Spleen (tissue), 11 donors: ENCODE results near the gene KMT2B. TPM values are rescaled to one million over a fixed set of nuclear protein-coding genes. Genes with fewer than 3 reads are reported as not detected.

ENCODE experiments used
- DNase-seq: peaks from one replicate; pipeline ENCODE4 v3.0.0-alpha.2; 2020
- H3K27ac ChIP-seq, 8 donors: fragments of 200-600 bp; sonication (generic) in 7 of 8; 1 replicate in 4 of 8; 2 replicates in 4 of 8; pipeline versions ENCODE4 v1.5.0 to v1.8.0; 2016 to 2021; ENCODE audit warnings: inconsistent platforms in 4 of 8, mild to moderate bottlenecking in 4 of 8, moderate library complexity in 1 of 8
- H3K27me3 ChIP-seq, 7 donors: fragments of 200-600 bp; sonication (generic) in 6 of 7; replicated peaks in 1 of 7; 1 replicate in 4 of 7; 2 replicates in 3 of 7; pipeline versions ENCODE4 v1.5.0 to v1.8.0; 2016 to 2021; ENCODE audit warnings: inconsistent platforms in 3 of 7, mild to moderate bottlenecking in 1 of 7
- H3K36me3 ChIP-seq, 6 donors: fragments of 200-600 bp; sonication (generic) in 5 of 6; 1 replicate in 4 of 6; 2 replicates in 2 of 6; pipeline versions ENCODE4 v1.5.0 to v1.8.0; 2016 to 2021; ENCODE audit warnings: inconsistent platforms in 2 of 6
- H3K4me1 ChIP-seq, 6 donors: fragments of 200-600 bp; sonication (generic) in 5 of 6; 1 replicate in 3 of 6; 2 replicates in 3 of 6; pipeline versions ENCODE4 v1.5.0 to v1.8.0; 2016 to 2021; ENCODE audit warnings: inconsistent platforms in 3 of 6
- H3K4me3 ChIP-seq, 8 donors: fragments of 200-600 bp; sonication (generic) in 7 of 8; 1 replicate in 4 of 8; 2 replicates in 4 of 8; pipeline versions ENCODE4 v1.5.0 to v1.8.0; 2016 to 2021; ENCODE audit warnings: inconsistent platforms in 4 of 8, mild to moderate bottlenecking in 4 of 8, moderate library complexity in 2 of 8
- H3K9me3 ChIP-seq, 8 donors: fragments of 200-600 bp; sonication (generic) in 7 of 8; 1 replicate in 4 of 8; 2 replicates in 4 of 8; pipeline versions ENCODE4 v1.5.0 to v1.8.0; 2016 to 2021; ENCODE audit warnings: inconsistent platforms in 4 of 8
- CTCF ChIP-seq, 11 experiments: fragments of 200-600 bp in 7 of 11; fragments of 450-650 bp in 4 of 11; sonication (generic) in 4 of 11; IDR thresholded peaks in 8 of 11; conservative IDR thresholded peaks in 3 of 11; 1 replicate in 7 of 11; 2 replicates in 4 of 11; pipeline versions ENCODE4 v1.4.0 to v1.8.0; 2016 to 2021; ENCODE audit warnings: antibody characterized with exemption in 11 of 11, inconsistent platforms in 4 of 11, mild to moderate bottlenecking in 1 of 11
- POLR2A ChIP-seq, 3 donors: fragments of 450-650 bp; IDR thresholded peaks; one replicate each; pipeline ENCODE4 v1.5.1; 2017; ENCODE audit warnings: antibody characterized with exemption in 3 of 3, mild to moderate bottlenecking in 1 of 3
- POLR2AphosphoS5 ChIP-seq, 3 donors: sonication (generic); formaldehyde crosslinking; IDR thresholded peaks; one replicate each; pipeline ENCODE4 v1.5.1; 2017; ENCODE audit warnings: antibody characterized with exemption in 3 of 3
- WGBS, 5 donors: extraction: QIAGEN DNeasy Blood & Tissue Kit in 3 of 5; methylation state at CpG; one replicate each; pipeline versions ENCODE4 v1.1.5 to v1.1.7; 2013 to 2018; 5-methylcytosine and 5-hydroxymethylcytosine counted together
- intact Hi-C: fragments of 100-400 bp; cut with DNase I; formaldehyde crosslinking; loops from one replicate; pipeline ENCODE4 v1.15.0; 2023; ENCODE audit warnings: low total_unique reads
- polyA plus RNA-seq, 3 donors: library from polyadenylated mRNA; stranded (reverse); fragments of 200-250 nt; gene quantifications; one replicate each; pipeline ENCODE4 v1.2.1, GENCODE V29; 2013
- total RNA-seq, 7 donors: library from RNA; depleted of rRNA in 3 of 7; stranded (reverse); fragments of >200 nt in 3 of 7; fragmentation: NEBNext Ultra II Directional in 4 of 7; extraction: Animal tissue kit (Norgen Biotek cat#: 25700) in 4 of 7; gene quantifications; one replicate each; pipeline versions ENCODE4 v1.1.0 to v1.2.1, GENCODE V29; 2016 to 2021
- donor health status: healthy with polysubstance abuse.
- donor health status: DM: no; HTN: no; CAD: no; lungs with moderate emphysema.
- donor health status: DM: no; HTN: no; CAD: no.
- donor health status: Bipolar disorder and iron deficiency.
- donor health status: healthy.
- donor health status: DM: no; HTN: no; CAD: no.
- donor health status: DM: yes; HTN: yes; CAD: no.

KMT2B gene
- total and polyA plus RNA-seq, 10 donors, result 17.6 to 58.2 (median 45.8) TPM

DNA sequence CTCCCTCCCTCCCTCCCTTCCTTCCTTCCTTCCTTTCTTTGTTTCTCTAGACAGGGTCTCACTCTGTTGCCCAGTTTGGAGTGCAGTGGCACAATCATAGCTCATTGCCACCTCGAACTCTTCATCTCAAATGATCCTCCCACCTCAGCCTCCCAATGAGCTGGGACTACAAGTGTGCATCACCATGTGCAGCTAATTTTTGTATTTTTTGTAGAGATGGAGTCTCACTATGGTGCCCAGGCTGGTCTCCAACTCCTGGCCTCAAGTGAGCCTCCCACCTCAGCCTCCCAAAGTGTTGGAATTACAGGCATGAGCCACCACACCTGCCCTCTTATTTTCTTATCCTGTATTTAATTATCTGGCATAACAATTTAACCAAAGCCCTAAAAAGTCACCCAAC is 47.1 kb upstream of the KMT2B start:
- intact Hi-C loops, result no loop called here
- Histone ChIP-seq H3K27ac (no peak overlapping the region), H3K36me3 (peaks cover 0 to 5% (median 0%) of the 10 kb centered on the region in 6 donors), H3K4me1 (peaks cover 0 to 13% (median 9%) of the 10 kb centered on the region in 6 donors), H3K9me3 (no peaks in the 10 kb centered on the region), H3K4me3 (no peak overlapping the region), H3K27me3 (peaks cover 0 to 56% (median 19%) of the 10 kb centered on the region in 7 donors)
- DNase-seq, result no peak
- WGBS, 5 donors, result 72 to 95% (median 77%) methylated on average over 1 of the region's 1 CpG
- TF ChIP-seq POLR2AphosphoS5 (IDR thresholded peaks at IDR 0.05) (no peak), POLR2A (IDR thresholded peaks at IDR 0.05) (no peak), CTCF (IDR thresholded peaks at IDR 0.05 in 8 of 11, conservative IDR thresholded peaks at IDR 0.05 in 3 of 11) (no peak)

DNA sequence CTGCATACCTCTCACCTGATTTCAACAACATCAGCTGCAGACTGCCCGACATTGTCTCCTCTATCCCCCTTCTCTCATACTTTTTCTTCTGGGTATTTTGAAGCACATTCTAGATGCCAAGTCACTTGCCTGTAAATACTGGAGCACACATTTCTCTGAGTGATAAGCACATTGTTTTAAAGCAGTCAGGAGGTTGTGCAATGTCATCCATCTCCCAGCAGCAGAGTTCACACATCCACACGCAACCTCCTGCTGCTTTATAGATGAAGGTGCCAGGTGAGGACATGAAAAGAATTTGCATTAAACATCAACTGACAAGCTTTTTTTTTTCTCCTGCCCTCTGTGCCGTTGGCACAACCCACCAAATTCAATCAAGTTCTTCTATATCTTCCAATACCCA is 46.0 kb upstream of the KMT2B start:
- H3K27ac ChIP-seq, result no peak overlapping the region
- H3K4me3 ChIP-seq, result no peak overlapping the region
- peaks cover 0 to 13% (median 9%) of the 10 kb centered on the region in 6 donors for H3K4me1 ChIP-seq
- peaks cover 0 to 61% (median 21%) of the 10 kb centered on the region in 7 donors for H3K27me3 ChIP-seq
- DNase-seq, result no peak
- intact Hi-C loops, result no loop called here
- no peaks in the 10 kb centered on the region for H3K36me3 ChIP-seq
- TF ChIP-seq POLR2AphosphoS5 (IDR thresholded peaks at IDR 0.05), result no peak
- TF ChIP-seq CTCF (IDR thresholded peaks at IDR 0.05 in 8 of 11, conservative IDR thresholded peaks at IDR 0.05 in 3 of 11), result no peak
- no peak for TF ChIP-seq POLR2A (IDR thresholded peaks at IDR 0.05)
- WGBS, 5 donors, result 33 to 56% (median 49%) methylated on average over 3 of the region's 3 CpGs
- H3K9me3 ChIP-seq, result no peaks in the 10 kb centered on the region

DNA sequence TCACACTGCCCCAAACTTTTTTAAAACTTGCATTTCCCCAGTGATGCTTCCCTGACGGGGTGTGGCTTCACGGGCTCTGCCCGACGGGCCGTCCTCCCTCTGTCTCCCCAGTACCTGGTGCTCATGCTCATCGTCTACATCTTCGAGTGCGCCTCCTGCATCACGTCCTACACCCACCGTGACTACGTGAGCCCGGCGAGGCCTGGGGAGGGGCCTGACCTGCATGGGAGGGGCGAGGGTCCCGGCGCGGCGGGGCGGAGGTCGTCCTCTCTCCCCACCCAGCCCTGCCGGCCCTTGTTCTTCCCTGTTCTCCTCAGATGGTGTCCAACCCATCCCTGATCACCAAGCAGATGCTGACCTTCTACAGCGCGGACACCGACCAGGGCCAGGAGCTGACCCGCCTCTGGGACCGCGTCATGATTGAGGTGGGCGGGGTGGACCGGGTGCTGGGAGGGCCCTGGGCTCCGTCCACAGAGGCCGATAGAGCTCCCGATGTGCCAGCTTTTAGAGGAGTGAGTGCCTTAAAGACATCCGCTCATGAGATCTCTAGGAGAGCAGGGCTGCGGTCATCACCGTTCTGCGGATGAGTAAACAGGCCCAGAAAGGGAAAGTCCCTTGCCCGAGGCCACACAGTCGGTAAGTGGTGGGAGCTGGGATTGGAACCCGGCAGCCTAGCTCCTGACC is 44.5 kb upstream of the KMT2B start:
- DNase-seq, result peak; percentile 77
- 4 to 10% (median 6%) methylated on average over 26 to 39 of the region's 39 CpGs for WGBS, 5 donors
- Histone ChIP-seq H3K27ac (peak overlapping the region in 1 of 8 donors; percentile 36), H3K4me3 (peak overlapping the region in 6 of 8 donors; percentile 17 to 69 (median 36)), H3K9me3 (no peaks in the 10 kb centered on the region), H3K36me3 (no peaks in the 10 kb centered on the region), H3K4me1 (peaks cover 0 to 13% (median 9%) of the 10 kb centered on the region in 6 donors), H3K27me3 (peaks cover 0 to 67% (median 21%) of the 10 kb centered on the region in 7 donors)
- TF ChIP-seq CTCF (IDR thresholded peaks at IDR 0.05 in 8 of 11, conservative IDR thresholded peaks at IDR 0.05 in 3 of 11), result no peak
- TF ChIP-seq POLR2A (IDR thresholded peaks at IDR 0.05), result no peak
- TF ChIP-seq POLR2AphosphoS5 (IDR thresholded peaks at IDR 0.05), result no peak
- intact Hi-C loops, result no loop called here

GRCh38 chr19:35675589-35676140 is 42.1 kb upstream of the KMT2B start:
- Histone ChIP-seq H3K9me3 (no peaks in the 10 kb centered on the region), H3K36me3 (no peaks in the 10 kb centered on the region), H3K4me1 (peaks cover 0 to 13% (median 9%) of the 10 kb centered on the region in 6 donors), H3K27ac (no peak overlapping the region), H3K4me3 (no peak overlapping the region), H3K27me3 (peaks cover 0 to 61% (median 21%) of the 10 kb centered on the region in 7 donors)
- no peak for DNase-seq
- intact Hi-C loops, result no loop called here
- WGBS, 5 donors, result 79 to 86% (median 81%) methylated on average over 10 to 15 of the region's 15 CpGs
- TF ChIP-seq CTCF (IDR thresholded peaks at IDR 0.05 in 8 of 11, conservative IDR thresholded peaks at IDR 0.05 in 3 of 11), result no peak
- TF ChIP-seq POLR2A (IDR thresholded peaks at IDR 0.05), result no peak
- TF ChIP-seq POLR2AphosphoS5 (IDR thresholded peaks at IDR 0.05), result no peak
